ENCODE results near the gene TFCP2L1.
"Not testable (repeated sequence)": the region's sequence is repeated elsewhere in the genome, so short reads cannot be mapped to it uniquely, and the experiment has no call there.

TFCP2L1 gene

GRCh38 chr2:121284463-121285449 lies at the start of gene TFCP2L1:
Gene TFCP2L1 (minus strand): TSS chr2:121285202. CDS start chr2:121285109, 93 bp downstream.
- DNase-seq = peak; percentile 63

GRCh38 chr2:121333834-121334558 lies 49.0 kb upstream of the TFCP2L1 start:
- DNase-seq = no peak

GRCh38 chr2:121333231-121333630 lies 48.2 kb upstream of the TFCP2L1 start:
- DNase-seq = no peak

- not testable (repeated sequence) for DNase-seq
Measured at GRCh38 chr2:121331324-121331723, 46.3 kb upstream of the TFCP2L1 start.

- no peak for DNase-seq
Measured at GRCh38 chr2:121330921-121331320, 45.9 kb upstream of the TFCP2L1 start.

GRCh38 chr2:121329786-121330185 lies 44.8 kb upstream of the TFCP2L1 start:
- no peak for DNase-seq

- DNase-seq = no peak
Measured at GRCh38 chr2:121326628-121327027, 41.6 kb upstream of the TFCP2L1 start.

- no peak for DNase-seq
Measured at GRCh38 chr2:121324601-121325000, 39.6 kb upstream of the TFCP2L1 start.

- no peak for DNase-seq
Measured at GRCh38 chr2:121321476-121321875, 36.5 kb upstream of the TFCP2L1 start.

- DNase-seq = no peak
Measured at GRCh38 chr2:121319941-121320340, 34.9 kb upstream of the TFCP2L1 start.

- DNase-seq = no peak
Measured at GRCh38 chr2:121316986-121317385, 32.0 kb upstream of the TFCP2L1 start.

- not testable (repeated sequence) for DNase-seq
Measured at GRCh38 chr2:121313701-121314100, 28.7 kb upstream of the TFCP2L1 start.

- DNase-seq = no peak
Measured at GRCh38 chr2:121309801-121310200, 24.8 kb upstream of the TFCP2L1 start.

GRCh38 chr2:121309323-121309722 lies 24.3 kb upstream of the TFCP2L1 start:
- no peak for DNase-seq

GRCh38 chr2:121307048-121307447 lies 22.0 kb upstream of the TFCP2L1 start:
- no peak for DNase-seq

GRCh38 chr2:121304941-121305340 lies 19.9 kb upstream of the TFCP2L1 start:
- DNase-seq = no peak

- DNase-seq = no peak
Measured at GRCh38 chr2:121303531-121304263, 18.7 kb upstream of the TFCP2L1 start.

GRCh38 chr2:121301190-121301589 lies 16.2 kb upstream of the TFCP2L1 start:
- DNase-seq = not testable (repeated sequence)

- DNase-seq = no peak
Measured at GRCh38 chr2:121298476-121298875, 13.5 kb upstream of the TFCP2L1 start.

GRCh38 chr2:121297866-121298265 lies 12.9 kb upstream of the TFCP2L1 start:
- not testable (repeated sequence) for DNase-seq

- DNase-seq = peak; percentile 85
Measured at GRCh38 chr2:121297217-121297830, 12.3 kb upstream of the TFCP2L1 start.

GRCh38 chr2:121295911-121296650 lies 11.1 kb upstream of the TFCP2L1 start:
- DNase-seq = no peak
